Measurements from ENCODE around the gene LIPE. TPM values are rescaled to one million over a fixed set of nuclear protein-coding genes. Genes with fewer than 3 reads are reported as not detected.
A peak's percentile ranks its signal among the peaks of the same experiment; 100 is the strongest.

LIPE gene
- total RNA-seq, 1 experiment from 2014 or later = 10.2 TPM

- TF ChIP-seq CBFB (CRISPR knock-in tag; IDR thresholded peaks at IDR 0.05; ENCODE audit: low read depth) (no peak), HMGA2 (CRISPR knock-in tag; IDR thresholded peaks at IDR 0.05) (peak; percentile 93)
Measured at GRCh38 chr19:42431486-42431885, 4.3 kb upstream of the LIPE start.

DNA sequence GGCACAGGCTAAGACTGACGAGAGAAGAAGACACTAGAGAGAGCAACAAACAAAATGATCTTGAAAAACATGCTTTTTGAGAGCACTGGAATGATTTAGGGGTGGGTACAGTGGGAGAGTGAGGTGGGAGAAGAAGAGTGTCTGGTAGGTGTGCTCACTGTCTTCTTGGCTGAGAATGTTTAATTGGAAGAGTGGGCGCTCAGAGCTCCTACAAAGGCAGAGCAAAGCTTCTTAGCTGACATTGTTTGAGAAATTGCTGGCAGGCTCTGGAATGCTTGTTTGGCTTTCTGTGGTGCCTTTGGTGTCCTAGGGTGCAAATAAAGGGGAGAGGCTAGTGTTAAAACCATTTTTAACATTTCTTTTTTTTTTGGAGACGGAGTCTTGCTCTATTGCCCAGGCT lies 1.5 kb upstream of the LIPE start:
- peaks cover 6% of the 10 kb centered on the region for H3K9me3 Mint-ChIP-seq
- DNase-seq (ENCODE audit: low spot score) (no peak), ATAC-seq (no peak)
- POLR2A ChIA-PET = no interaction called here
- TF ChIP-seq NFATC4 (CRISPR knock-in tag; IDR thresholded peaks at IDR 0.05) (no peak), OVOL2 (CRISPR knock-in tag; IDR thresholded peaks at IDR 0.05; ENCODE audit: borderline replicate concordance) (no peak), MXD4 (CRISPR knock-in tag; IDR thresholded peaks at IDR 0.05; ENCODE audit: borderline replicate concordance) (no peak), ZNF281 (CRISPR knock-in tag; IDR thresholded peaks at IDR 0.05) (no peak), ZNF396 (CRISPR knock-in tag; IDR thresholded peaks at IDR 0.05; ENCODE audit: borderline replicate concordance) (no peak), ATF2 (CRISPR knock-in tag; IDR thresholded peaks at IDR 0.05; ENCODE audit: borderline replicate concordance, low read depth) (no peak), RELA (CRISPR knock-in tag; IDR thresholded peaks at IDR 0.05; ENCODE audit: borderline replicate concordance) (no peak), ZBTB21 (CRISPR knock-in tag; IDR thresholded peaks at IDR 0.05; ENCODE audit: borderline replicate concordance) (no peak), ZNF423 (CRISPR knock-in tag; IDR thresholded peaks at IDR 0.05) (no peak), SOX15 (CRISPR knock-in tag; IDR thresholded peaks at IDR 0.05) (no peak), ZBTB43 (CRISPR knock-in tag; IDR thresholded peaks at IDR 0.05) (no peak), ZNF263 (CRISPR knock-in tag; IDR thresholded peaks at IDR 0.05; ENCODE audit: low read depth) (no peak), SP1 (CRISPR knock-in tag; conservative IDR thresholded peaks at IDR 0.05) (no peak), NR2C2 (CRISPR knock-in tag; IDR thresholded peaks at IDR 0.05) (no peak), ZNF121 (CRISPR knock-in tag; IDR thresholded peaks at IDR 0.05) (no peak)
- TF ChIP-seq, protein P1, sequence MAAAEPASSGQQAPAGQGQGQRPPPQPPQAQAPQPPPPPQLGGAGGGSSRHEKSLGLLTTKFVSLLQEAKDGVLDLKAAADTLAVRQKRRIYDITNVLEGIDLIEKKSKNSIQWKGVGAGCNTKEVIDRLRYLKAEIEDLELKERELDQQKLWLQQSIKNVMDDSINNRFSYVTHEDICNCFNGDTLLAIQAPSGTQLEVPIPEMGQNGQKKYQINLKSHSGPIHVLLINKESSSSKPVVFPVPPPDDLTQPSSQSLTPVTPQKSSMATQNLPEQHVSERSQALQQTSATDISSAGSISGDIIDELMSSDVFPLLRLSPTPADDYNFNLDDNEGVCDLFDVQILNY (CRISPR knock-in tag; IDR thresholded peaks at IDR 0.05) = no peak
- TF ChIP-seq, protein P2, sequence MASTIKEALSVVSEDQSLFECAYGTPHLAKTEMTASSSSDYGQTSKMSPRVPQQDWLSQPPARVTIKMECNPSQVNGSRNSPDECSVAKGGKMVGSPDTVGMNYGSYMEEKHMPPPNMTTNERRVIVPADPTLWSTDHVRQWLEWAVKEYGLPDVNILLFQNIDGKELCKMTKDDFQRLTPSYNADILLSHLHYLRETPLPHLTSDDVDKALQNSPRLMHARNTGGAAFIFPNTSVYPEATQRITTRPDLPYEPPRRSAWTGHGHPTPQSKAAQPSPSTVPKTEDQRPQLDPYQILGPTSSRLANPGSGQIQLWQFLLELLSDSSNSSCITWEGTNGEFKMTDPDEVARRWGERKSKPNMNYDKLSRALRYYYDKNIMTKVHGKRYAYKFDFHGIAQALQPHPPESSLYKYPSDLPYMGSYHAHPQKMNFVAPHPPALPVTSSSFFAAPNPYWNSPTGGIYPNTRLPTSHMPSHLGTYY (CRISPR knock-in tag; IDR thresholded peaks at IDR 0.05) = no peak
- TF ChIP-seq, protein P3, sequence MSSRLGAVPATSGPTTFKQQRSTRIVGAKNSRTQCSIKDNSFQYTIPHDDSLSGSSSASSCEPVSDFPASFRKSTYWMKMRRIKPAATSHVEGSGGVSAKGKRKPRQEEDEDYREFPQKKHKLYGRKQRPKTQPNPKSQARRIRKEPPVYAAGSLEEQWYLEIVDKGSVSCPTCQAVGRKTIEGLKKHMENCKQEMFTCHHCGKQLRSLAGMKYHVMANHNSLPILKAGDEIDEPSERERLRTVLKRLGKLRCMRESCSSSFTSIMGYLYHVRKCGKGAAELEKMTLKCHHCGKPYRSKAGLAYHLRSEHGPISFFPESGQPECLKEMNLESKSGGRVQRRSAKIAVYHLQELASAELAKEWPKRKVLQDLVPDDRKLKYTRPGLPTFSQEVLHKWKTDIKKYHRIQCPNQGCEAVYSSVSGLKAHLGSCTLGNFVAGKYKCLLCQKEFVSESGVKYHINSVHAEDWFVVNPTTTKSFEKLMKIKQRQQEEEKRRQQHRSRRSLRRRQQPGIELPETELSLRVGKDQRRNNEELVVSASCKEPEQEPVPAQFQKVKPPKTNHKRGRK (CRISPR knock-in tag; IDR thresholded peaks at IDR 0.05; ENCODE audit: borderline replicate concordance) = no peak
- TF ChIP-seq, protein P4, sequence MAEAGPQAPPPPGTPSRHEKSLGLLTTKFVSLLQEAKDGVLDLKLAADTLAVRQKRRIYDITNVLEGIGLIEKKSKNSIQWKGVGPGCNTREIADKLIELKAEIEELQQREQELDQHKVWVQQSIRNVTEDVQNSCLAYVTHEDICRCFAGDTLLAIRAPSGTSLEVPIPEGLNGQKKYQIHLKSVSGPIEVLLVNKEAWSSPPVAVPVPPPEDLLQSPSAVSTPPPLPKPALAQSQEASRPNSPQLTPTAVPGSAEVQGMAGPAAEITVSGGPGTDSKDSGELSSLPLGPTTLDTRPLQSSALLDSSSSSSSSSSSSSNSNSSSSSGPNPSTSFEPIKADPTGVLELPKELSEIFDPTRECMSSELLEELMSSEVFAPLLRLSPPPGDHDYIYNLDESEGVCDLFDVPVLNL (CRISPR knock-in tag; IDR thresholded peaks at IDR 0.05; ENCODE audit: borderline replicate concordance, low read depth) = no peak
- H3K27ac Mint-ChIP-seq = no peak overlapping the region
- H3K27me3 Mint-ChIP-seq (ENCODE audit: low read depth) = peaks cover 73% of the 10 kb centered on the region
- H3K4me3 Mint-ChIP-seq = no peak overlapping the region
- CTCF ChIA-PET = interaction anchor here (1.0 to 2.4 kb wide), 3 partner anchors 10 to 32 kb away, joined by 3 to 12 read pairs (median 4); no protein-coding TSS in a partner anchor
- H3K36me3 Mint-ChIP-seq = no peaks in the 10 kb centered on the region; the same call in 1 of the 2 replicates
- peaks cover 7% of the 10 kb centered on the region for H3K4me1 Mint-ChIP-seq

More at GRCh38 chr19:42431486-42431885, 4.3 kb upstream of the LIPE start:
- ChIA-PET POLR2A (no interaction called here), CTCF (interaction anchor here (4.0 to 4.2 kb wide), 2 partner anchors 10 to 12 kb away, joined by 20 to 23 read pairs; partner anchors contain the start of gene CXCL17)
- ATAC-seq = no peak
- no peak overlapping the region for H3K27ac Mint-ChIP-seq
- H3K4me1 Mint-ChIP-seq = peaks cover 4% of the 10 kb centered on the region; the same call in 1 of the 2 replicates
- H3K4me3 Mint-ChIP-seq = no peak overlapping the region
- H3K9me3 Mint-ChIP-seq = no peaks in the 10 kb centered on the region
- DNase-seq (ENCODE audit: low spot score) = no peak
- no peaks in the 10 kb centered on the region for H3K36me3 Mint-ChIP-seq
- peaks cover 65% of the 10 kb centered on the region for H3K27me3 Mint-ChIP-seq (ENCODE audit: low read depth)
